Stimulated activated naive CD8-positive, alpha-beta T cell treated with anti-CD3 and anti-CD28 coated beads, Interleukin-15, amount 100 ng/mL, for 72 hours (primary cell): Measurements from ENCODE around the gene SPTBN5.

Experiments used
- ATAC-seq: fragments of 150-1000 bp; cut with Tn5 transposase; 2 replicates; pipeline ENCODE4 v1.10.0; 2021; ENCODE audit warnings: mild to moderate bottlenecking, moderate library complexity
- DNase-seq, 2 donors: peaks; one replicate each; pipeline ENCODE4 v3.0.0; 2021 to 2022
- H3K27ac Mint-ChIP-seq, 2 donors: one replicate each; pipeline ENCODE4 v1.8.0; 2022; ENCODE audit warnings: mild to moderate bottlenecking in 2 of 2, mixed read lengths in 2 of 2, moderate library complexity in 2 of 2
- H3K27me3 Mint-ChIP-seq: one replicate; pipeline ENCODE4 v1.8.0; 2022; ENCODE audit warnings: mixed read lengths
- H3K4me1 Mint-ChIP-seq: one replicate; pipeline ENCODE4 v1.8.0; 2022; ENCODE audit warnings: mild to moderate bottlenecking, mixed read lengths
- H3K4me3 Mint-ChIP-seq, 2 donors: one replicate each; pipeline ENCODE4 v1.8.0; 2022; ENCODE audit warnings: mild to moderate bottlenecking in 2 of 2, mixed read lengths in 2 of 2, moderate library complexity in 1 of 2
- H3K9me3 Mint-ChIP-seq, 2 donors: one replicate each; pipeline ENCODE4 v1.8.0; 2022; ENCODE audit warnings: mixed read lengths in 2 of 2

SPTBN5 gene

DNA sequence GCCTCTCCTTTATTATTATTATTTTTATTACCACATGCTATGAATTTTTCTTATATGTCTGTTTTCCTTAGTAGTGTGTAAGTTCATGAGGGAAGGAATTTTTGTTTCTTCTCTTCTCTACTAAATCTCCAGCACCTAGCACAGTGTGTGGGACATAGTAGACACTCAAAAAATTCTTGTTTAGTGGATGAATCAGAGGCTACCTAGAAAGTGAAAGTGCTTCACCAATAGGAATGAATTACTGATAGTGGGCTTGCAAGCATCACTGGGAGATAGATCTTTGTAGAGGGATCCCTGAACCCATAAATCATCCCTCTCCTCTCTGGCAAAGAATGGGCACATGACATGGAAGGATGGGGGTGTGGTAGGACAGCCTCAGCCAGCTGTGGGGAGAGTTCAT, 8.5 kb downstream of the SPTBN5 start:
- Mint-ChIP-seq H3K27me3 (peaks cover 26% of the 10 kb centered on the region), H3K4me3 (no peak overlapping the region), H3K27ac (no peak overlapping the region), H3K9me3 (no peaks in the 10 kb centered on the region), H3K4me1 (peaks cover 30% of the 10 kb centered on the region)
- ATAC-seq: no peak
- no peak for DNase-seq

DNA sequence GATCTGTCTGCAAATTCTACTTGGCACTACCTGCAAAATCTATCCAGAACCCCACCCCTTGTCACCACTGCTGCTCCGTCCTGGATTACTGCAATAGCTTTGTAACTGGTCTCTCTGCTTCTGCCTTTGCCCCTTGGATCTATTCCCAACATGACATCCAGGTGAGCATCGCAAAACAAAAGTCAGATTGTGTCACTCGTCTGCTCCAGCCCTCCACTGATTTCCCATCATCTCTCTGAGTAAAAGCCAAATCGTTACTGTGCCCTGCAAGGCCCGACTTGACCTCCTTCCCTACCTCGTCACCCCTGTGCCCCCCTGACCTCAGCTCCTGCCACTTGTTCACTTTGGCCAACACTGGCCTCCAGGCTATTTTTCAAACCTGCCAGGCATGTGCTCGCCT, 9.4 kb downstream of the SPTBN5 start:
- Mint-ChIP-seq H3K27me3 (peaks cover 26% of the 10 kb centered on the region), H3K4me3 (no peak overlapping the region), H3K27ac (peak overlapping the region in 1 of 2 donors; percentile 14), H3K4me1 (peaks cover 27% of the 10 kb centered on the region), H3K9me3 (no peaks in the 10 kb centered on the region)
- DNase-seq (no peak), ATAC-seq (no peak)

DNA sequence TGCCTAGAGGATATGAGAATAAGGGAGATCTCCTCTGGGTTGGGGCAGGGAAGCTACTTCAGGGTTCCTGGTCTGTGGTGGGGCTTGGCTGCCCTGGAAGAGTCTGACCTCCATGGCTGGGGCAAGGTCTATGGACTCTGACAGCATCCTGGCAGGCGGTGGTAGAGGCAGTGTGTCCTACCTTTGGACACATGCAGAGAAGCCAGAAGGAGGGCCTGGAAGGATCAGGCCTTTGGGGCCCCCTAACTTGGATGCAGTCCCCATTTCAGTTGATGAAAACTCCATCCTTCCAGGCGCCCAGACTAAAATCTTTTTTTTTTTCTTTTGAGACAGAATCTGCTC, 10.4 kb downstream of the SPTBN5 start:
- ATAC-seq (no peak), DNase-seq (no peak)
- H3K4me1 Mint-ChIP-seq: peaks cover 17% of the 10 kb centered on the region
- no peak overlapping the region for H3K27ac Mint-ChIP-seq
- no peaks in the 10 kb centered on the region for H3K9me3 Mint-ChIP-seq
- H3K27me3 Mint-ChIP-seq: peaks cover 26% of the 10 kb centered on the region
- no peak overlapping the region for H3K4me3 Mint-ChIP-seq

DNA sequence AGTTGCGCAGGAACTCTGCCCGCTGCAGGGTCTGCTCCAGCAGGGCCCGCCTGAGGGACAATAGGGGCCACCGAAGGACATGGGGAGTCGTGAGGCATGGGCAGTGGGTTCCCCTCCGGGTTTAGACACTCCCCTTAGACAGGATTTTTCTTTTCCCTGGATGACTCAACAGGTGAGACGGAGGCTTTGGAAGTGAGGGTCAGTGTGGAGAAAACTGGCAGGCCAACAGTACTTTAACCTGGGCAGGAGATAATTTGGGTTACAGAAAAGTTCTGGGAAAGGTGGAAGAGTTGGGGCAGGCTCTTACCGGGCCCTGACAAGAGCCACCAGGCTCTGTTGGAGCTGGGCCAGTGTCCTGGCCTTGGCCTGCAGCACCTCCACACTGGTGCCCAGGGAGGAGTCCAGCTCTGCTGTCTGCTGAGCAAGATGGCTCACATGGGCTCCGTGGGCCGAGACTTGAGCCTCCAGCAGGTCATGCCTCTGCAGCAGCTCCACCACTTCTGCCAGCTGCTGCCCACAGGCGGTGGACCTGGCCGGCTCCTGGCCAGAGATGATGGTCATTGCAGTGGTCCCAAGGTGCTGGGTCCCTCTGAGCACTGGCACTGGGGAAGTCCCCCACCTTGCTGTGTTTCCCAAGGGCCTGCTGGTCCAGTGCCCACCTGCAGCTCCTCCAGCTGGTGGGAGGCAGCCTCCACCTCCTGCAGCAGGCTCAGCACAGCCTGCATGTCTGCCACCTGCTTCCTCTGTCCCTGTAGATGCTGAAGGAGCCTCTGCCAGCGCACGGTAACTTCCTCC, 11.0 kb downstream of the SPTBN5 start:
- H3K27me3 Mint-ChIP-seq: peaks cover 26% of the 10 kb centered on the region
- no peak overlapping the region for H3K27ac Mint-ChIP-seq
- no peaks in the 10 kb centered on the region for H3K9me3 Mint-ChIP-seq
- no peak overlapping the region for H3K4me3 Mint-ChIP-seq
- DNase-seq (no peak), ATAC-seq (no peak)
- H3K4me1 Mint-ChIP-seq: peaks cover 12% of the 10 kb centered on the region

DNA sequence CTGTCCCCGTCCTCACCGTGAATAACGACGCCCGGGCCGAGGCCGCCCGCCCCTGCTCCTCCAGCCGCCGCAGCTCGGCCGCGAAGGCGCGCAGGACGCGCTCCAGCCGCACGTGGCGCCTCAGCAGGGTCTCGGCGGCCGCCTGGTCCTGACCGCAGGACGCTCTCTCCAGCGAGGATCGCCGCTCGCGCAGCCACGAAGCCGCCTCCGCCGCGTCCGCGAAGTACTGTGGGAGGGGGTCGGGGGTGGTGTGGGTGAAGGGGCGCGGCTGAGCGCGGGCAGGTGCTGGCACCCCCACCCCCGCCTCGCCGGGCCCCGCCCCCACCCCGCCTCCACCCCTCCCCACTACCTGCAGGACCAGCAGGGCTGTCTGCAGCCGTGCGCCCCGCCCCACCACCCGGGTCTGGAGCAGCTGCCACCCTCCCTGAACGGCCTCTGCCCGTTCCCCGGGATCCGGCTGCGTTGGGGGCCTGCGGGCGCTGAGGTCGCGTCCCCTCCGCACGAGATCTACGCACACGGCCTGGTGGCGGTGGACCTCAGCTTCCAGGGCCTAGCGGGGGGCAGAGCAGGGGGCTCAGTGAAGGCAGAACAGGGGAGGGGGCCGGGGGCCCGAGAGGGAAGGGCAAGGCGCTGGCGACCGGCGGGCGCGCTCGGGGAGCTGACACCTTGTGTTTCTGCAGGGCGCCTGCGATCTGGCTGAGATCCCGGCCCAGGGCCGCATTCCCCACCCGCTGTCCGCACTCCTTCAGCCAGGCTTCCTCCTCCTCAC, 11.7 kb downstream of the SPTBN5 start:
- peaks cover 26% of the 10 kb centered on the region for H3K27me3 Mint-ChIP-seq
- ATAC-seq: peak; percentile 44
- H3K4me1 Mint-ChIP-seq: peaks cover 6% of the 10 kb centered on the region
- no peak overlapping the region for H3K4me3 Mint-ChIP-seq
- DNase-seq: no peak
- H3K9me3 Mint-ChIP-seq: no peaks in the 10 kb centered on the region
- H3K27ac Mint-ChIP-seq: no peak overlapping the region

DNA sequence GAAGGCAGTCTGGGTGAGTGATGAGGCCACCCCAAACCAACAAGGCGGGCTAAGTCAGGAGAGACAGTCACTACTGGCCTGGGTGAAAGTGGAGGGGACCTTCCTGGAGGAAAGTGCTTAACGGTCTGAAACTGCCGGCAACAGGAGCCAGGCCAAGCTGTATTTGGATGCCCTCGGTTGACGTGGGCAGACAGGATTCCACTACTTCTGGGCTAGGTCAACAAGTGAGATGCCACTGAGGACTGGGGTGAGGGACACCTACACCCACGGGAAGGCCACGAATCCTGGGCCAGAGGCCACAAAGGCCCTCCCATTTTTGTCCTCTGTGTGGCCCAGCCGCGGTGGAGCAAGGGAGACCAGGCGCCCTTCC, 12.3 kb downstream of the SPTBN5 start:
- Mint-ChIP-seq H3K4me1 (peaks cover 6% of the 10 kb centered on the region), H3K9me3 (no peaks in the 10 kb centered on the region), H3K4me3 (peak overlapping the region; percentile 31), H3K27me3 (peaks cover 26% of the 10 kb centered on the region), H3K27ac (peak overlapping the region in 1 of 2 donors; percentile 30)
- ATAC-seq (no peak), DNase-seq (no peak)

DNA sequence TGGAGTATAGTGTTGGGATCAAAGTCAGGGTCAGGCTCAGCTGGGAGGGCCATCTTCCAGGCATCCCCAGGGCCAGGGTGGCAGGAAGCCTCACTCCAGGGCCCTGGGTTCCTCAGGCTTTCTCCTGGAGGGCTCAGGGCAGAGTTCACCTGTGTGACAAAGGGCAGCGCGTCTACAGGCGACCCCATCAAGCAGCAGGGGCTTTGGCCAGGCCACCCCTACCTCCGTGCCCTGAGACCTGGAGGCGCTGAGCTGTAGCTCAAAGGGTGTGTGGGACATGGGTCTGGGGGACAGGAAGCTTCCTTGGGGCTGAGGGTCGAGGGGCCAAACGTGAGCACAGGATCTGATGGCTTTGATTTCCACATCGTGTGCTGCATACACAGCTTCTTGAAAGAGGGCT, 12.8 kb downstream of the SPTBN5 start:
- Mint-ChIP-seq H3K27me3 (peaks cover 26% of the 10 kb centered on the region), H3K27ac (peak overlapping the region; percentile 30), H3K9me3 (no peaks in the 10 kb centered on the region), H3K4me1 (peaks cover 6% of the 10 kb centered on the region), H3K4me3 (peak overlapping the region; percentile 31)
- DNase-seq: no peak
- ATAC-seq: no peak

DNA sequence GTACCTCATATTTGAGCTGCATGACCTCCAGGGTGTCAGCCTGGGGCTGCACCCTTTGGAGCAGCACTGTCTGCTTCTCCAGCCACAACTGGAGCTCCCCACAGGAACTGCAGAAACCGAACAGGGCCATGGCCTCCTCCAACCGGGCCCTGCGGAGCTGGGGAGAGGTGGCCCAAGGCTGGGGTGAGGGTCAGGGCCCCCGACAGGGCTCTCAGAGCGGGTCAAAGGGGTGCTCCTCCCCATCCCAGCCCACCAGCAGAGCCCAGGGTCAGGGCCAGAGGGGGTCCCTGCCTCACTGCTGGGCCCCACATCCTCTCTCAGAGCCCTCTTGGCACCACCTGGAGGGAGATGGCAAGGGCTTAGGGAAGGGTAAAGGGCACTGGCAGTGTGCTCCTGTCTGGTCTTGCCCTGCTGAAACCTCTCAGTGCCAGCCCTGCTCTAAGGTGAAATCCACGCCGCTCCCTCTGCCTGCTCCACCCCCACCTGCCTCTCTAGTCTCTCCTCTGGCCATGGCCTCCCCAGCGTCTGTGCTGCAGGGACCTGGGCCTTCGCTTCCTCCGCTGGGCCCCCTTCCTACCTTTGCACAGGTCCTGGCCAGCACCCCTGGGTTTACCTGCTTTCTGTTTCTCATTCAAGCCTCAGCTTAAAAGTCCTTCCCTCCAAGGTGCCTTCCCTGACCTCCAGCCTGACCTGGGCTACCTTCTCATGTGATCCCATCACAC, 13.5 kb downstream of the SPTBN5 start:
- DNase-seq (no peak), ATAC-seq (no peak)
- H3K9me3 Mint-ChIP-seq: no peaks in the 10 kb centered on the region
- H3K27me3 Mint-ChIP-seq: peaks cover 26% of the 10 kb centered on the region
- no peak overlapping the region for H3K27ac Mint-ChIP-seq
- peaks cover 2% of the 10 kb centered on the region for H3K4me1 Mint-ChIP-seq
- no peak overlapping the region for H3K4me3 Mint-ChIP-seq

DNA sequence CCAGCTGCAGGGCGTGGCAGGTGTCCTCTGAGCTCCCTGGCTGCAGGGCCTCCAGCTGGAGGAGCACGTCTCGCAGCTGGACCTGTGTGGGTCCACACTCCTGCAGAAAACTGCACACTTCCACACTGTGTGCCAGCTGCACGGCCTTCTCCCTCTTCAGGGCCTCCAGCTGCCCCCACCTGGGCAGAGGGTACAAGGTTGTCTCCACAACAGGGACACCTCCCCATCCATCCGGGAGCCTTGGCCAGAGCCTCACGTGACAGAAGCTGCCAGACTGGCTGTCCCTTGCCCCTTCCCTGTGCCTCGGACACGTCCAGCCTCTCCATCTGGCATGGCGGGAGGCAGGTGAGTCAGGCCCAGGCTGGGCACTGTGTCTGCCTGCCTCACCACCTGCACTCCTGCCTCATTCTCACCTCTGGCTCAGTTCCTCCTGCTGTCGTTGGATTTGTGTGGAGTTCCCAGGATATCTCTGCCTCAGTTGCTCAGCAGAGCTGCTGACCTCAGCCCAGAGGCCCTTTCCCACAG, 14.5 kb downstream of the SPTBN5 start:
- no peak overlapping the region for H3K27ac Mint-ChIP-seq
- no peaks in the 10 kb centered on the region for H3K9me3 Mint-ChIP-seq
- DNase-seq (no peak), ATAC-seq (no peak)
- H3K4me1 Mint-ChIP-seq: no peaks in the 10 kb centered on the region
- peaks cover 26% of the 10 kb centered on the region for H3K27me3 Mint-ChIP-seq
- H3K4me3 Mint-ChIP-seq: no peak overlapping the region

DNA sequence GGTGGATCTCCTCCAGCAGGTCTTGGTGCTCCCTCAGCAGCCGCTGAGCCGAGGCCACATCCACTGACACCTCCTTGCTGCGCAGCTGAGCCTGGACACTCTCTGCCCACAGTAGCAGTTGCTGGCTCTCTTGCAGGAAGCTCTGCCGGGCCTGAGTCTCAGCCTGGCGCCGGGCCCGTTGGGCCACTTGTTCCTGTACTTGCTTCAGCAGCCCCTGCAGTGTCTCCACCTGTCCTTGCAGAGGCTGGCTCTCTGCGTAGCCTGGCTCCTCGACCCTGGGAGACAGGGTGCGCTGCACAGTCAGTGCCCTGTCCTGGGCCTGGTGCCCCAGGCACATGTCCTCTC, 15.5 kb downstream of the SPTBN5 start:
- H3K9me3 Mint-ChIP-seq: no peaks in the 10 kb centered on the region
- H3K27ac Mint-ChIP-seq: no peak overlapping the region
- H3K27me3 Mint-ChIP-seq: peaks cover 25% of the 10 kb centered on the region

DNA sequence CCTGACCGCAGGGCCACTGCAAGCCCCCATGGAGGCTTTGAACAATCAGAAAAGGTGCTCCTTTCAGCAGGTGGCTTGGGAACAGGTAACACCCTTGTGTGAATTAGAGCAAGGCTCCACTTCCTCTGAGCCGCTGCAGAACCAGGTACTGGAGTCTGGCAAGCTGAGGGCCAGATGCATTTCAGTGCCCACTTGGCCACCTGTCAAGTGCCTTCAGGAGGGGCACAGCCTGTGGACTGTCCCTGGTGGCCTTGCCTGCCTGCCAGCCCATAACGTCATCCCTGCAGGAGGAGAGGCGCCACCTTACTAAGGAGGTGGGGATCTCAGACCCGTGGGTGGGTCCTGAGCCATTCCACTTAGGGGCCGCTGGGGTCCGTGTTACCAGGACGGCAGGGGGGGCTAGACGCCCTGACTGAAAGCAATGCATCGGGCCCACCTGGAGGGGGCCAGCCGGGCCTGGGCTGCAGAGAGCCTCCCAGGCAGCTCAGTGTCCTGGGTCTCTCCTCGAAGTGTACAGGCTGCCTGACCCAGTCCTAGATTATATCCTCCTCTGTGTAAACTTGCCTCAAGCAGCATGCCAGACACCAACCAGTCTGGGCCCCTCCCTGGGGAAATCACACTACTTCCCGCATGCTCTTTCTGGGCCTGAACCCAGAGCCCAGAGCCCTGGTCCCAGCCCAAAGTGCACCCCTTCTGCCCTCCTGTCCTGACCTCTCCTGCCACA, 16.1 kb downstream of the SPTBN5 start:
- Mint-ChIP-seq H3K27ac (no peak overlapping the region), H3K9me3 (no peaks in the 10 kb centered on the region), H3K4me1 (no peaks in the 10 kb centered on the region), H3K27me3 (peaks cover 20% of the 10 kb centered on the region), H3K4me3 (no peak overlapping the region)
- ATAC-seq (no peak), DNase-seq (no peak)

More for the DNA sequence above, 15.5 kb downstream of the SPTBN5 start:
- Mint-ChIP-seq H3K4me3 (no peak overlapping the region), H3K4me1 (no peaks in the 10 kb centered on the region)
- ATAC-seq (no peak), DNase-seq (no peak)

DNA sequence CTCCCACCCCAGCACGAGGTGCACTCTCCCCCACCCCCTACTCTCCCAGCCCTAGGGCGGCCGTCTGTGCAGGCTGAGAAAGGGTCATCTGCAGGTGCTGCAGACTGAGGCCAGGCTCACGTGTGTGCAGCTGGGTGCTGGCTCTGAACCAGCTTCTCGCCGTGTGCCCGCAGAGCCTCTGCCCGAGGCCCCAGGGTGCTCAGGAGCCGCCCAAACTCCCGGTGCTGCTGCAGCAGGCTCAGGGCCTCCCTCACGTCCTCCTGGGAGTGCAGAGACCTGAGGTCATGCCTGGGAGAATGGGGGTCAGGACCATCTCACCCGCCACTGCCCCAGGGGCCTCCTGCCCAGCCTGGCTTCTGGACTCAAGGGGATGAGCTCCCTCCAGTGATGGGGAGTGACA, 17.2 kb downstream of the SPTBN5 start:
- peaks cover 14% of the 10 kb centered on the region for H3K27me3 Mint-ChIP-seq
- peaks cover 2% of the 10 kb centered on the region for H3K4me1 Mint-ChIP-seq
- no peak overlapping the region for H3K4me3 Mint-ChIP-seq
- no peak for ATAC-seq
- peak overlapping the region in 1 of 2 donors; percentile 4 for H3K27ac Mint-ChIP-seq
- DNase-seq: no peak
- H3K9me3 Mint-ChIP-seq: no peaks in the 10 kb centered on the region

DNA sequence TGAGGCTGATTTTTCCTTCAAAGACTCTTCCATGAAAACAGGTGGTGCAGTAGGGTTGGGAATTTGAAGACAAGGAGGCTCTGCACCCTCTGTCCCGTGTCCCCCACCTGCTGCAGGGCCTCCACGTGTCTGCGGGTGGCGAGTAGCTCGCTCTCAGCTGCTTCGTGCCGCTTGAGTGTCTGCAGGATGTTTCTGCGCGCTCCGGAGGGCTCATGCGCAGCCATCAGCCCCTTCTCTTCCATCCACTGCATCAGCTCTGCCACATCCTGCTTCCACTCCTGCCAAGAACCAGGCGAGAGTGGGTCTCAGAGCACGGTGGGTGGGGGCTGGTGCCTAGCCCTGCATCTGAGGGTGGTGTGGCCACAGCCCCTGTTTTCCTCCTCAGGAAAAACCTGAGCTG, 17.8 kb downstream of the SPTBN5 start:
- Mint-ChIP-seq H3K9me3 (no peaks in the 10 kb centered on the region), H3K4me1 (peaks cover 9% of the 10 kb centered on the region), H3K27me3 (peaks cover 7% of the 10 kb centered on the region), H3K27ac (no peak overlapping the region), H3K4me3 (no peak overlapping the region)
- ATAC-seq (no peak), DNase-seq (no peak)

DNA sequence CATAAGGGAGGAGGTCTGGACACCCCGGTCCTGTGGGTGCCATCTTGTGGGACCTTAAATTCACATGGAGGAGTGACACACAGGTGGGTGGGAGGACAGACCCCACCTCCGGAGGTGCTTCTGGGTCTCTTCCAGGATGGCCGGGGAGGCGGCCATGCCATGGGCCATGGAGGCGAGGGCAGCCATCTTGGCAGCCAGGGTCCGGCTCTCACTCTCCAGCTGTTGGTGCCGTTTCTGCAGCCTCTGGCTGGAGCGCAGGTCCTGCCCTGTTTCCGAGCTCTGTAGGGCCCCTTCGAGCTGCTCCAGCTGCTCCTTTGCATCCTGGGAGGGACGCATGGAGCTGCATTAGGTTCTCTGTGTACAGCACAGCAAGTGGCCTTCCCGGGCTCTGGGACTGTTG, 19.1 kb downstream of the SPTBN5 start:
- H3K4me1 Mint-ChIP-seq: peaks cover 17% of the 10 kb centered on the region
- no peak overlapping the region for H3K27ac Mint-ChIP-seq
- no peak overlapping the region for H3K4me3 Mint-ChIP-seq
- DNase-seq (no peak), ATAC-seq (no peak)
- H3K9me3 Mint-ChIP-seq: no peaks in the 10 kb centered on the region
- no peaks in the 10 kb centered on the region for H3K27me3 Mint-ChIP-seq

DNA sequence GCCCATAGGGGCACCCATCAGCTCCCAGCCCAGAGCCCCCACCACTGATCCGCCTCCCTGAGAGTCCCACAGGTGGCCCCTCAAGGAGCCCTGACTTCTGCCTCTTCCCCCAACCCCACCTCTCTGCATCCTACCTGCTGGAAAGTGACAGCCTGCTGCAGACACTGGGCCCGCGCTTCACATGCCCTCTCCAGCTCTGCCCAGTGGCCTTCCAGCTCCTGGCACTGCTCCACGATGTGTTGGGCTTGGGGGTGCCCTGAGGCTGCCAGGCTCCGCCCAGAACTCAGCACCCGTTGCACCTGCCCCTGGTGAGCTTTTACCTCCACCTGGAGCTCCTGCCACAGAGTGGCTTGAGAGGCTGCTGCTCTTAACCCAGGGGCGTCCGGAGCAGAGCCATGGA, 20.1 kb downstream of the SPTBN5 start:
- Mint-ChIP-seq H3K9me3 (no peaks in the 10 kb centered on the region), H3K27me3 (no peaks in the 10 kb centered on the region), H3K4me1 (peaks cover 17% of the 10 kb centered on the region), H3K4me3 (no peak overlapping the region), H3K27ac (no peak overlapping the region)
- no peak for ATAC-seq
- no peak for DNase-seq
